Fibroblast of peridontal ligament (primary cell): ENCODE data around the gene DNMT3A.

Experiments
- DNase-seq: peaks from one replicate; pipeline ENCODE4 v3.0.0-alpha.2; 2010; ENCODE audit errors: extremely low read depth

DNMT3A gene

GRCh38 chr2:25305775-25306174 lies 36.0 kb downstream of the DNMT3A start:
- peak; percentile 75 for DNase-seq

- DNase-seq: no peak
Observed at GRCh38 chr2:25304826-25305596, 36.7 kb downstream of the DNMT3A start.

- DNase-seq: no peak
Observed at GRCh38 chr2:25304321-25304720, 37.4 kb downstream of the DNMT3A start.

GRCh38 chr2:25303633-25304236 lies 38.0 kb downstream of the DNMT3A start:
- DNase-seq: no peak

GRCh38 chr2:25302758-25303375 lies 38.9 kb downstream of the DNMT3A start:
- DNase-seq: no peak

- peak; percentile 57 for DNase-seq
Observed at GRCh38 chr2:25301453-25302352, 40.0 kb downstream of the DNMT3A start.

GRCh38 chr2:25300001-25300400 lies 41.7 kb downstream of the DNMT3A start:
- no peak for DNase-seq

GRCh38 chr2:25298776-25299431 lies 42.8 kb downstream of the DNMT3A start:
- DNase-seq: no peak

GRCh38 chr2:25297738-25298137 lies 44.0 kb downstream of the DNMT3A start:
- no peak for DNase-seq

- DNase-seq: no peak
Observed at GRCh38 chr2:25295621-25296020, 46.1 kb downstream of the DNMT3A start.

- no peak for DNase-seq
Observed at GRCh38 chr2:25294573-25295462, 46.9 kb downstream of the DNMT3A start.

GRCh38 chr2:25293958-25294562 lies 47.7 kb downstream of the DNMT3A start:
- no peak for DNase-seq

- no peak for DNase-seq
Observed at GRCh38 chr2:25293145-25293544, 48.6 kb downstream of the DNMT3A start.

GRCh38 chr2:25292408-25292807 lies 49.3 kb downstream of the DNMT3A start:
- DNase-seq: no peak

GRCh38 chr2:25290811-25291495 lies 50.8 kb downstream of the DNMT3A start:
- no peak for DNase-seq

- DNase-seq: no peak
Observed at GRCh38 chr2:25286723-25287483, 54.8 kb downstream of the DNMT3A start.

- no peak for DNase-seq
Observed at GRCh38 chr2:25286025-25286400, 55.7 kb downstream of the DNMT3A start.

- no peak for DNase-seq
Observed at GRCh38 chr2:25285265-25286024, 56.3 kb downstream of the DNMT3A start.
